Hematopoietic multipotent progenitor cell treated with erythropoietin and hydrocortisone succinate and interleukin-3 and kit ligand, for 6 days (in vitro differentiated cells): Measurements from ENCODE around the gene PEG3.
"Not testable (repeated sequence)": the region's sequence is repeated elsewhere in the genome, so short reads cannot be mapped to it uniquely, and the experiment has no call there.

Source experiments
- DNase-seq: peaks from one replicate; pipeline ENCODE4 v3.0.0-alpha.2; 2015

The PEG3 gene

DNA sequence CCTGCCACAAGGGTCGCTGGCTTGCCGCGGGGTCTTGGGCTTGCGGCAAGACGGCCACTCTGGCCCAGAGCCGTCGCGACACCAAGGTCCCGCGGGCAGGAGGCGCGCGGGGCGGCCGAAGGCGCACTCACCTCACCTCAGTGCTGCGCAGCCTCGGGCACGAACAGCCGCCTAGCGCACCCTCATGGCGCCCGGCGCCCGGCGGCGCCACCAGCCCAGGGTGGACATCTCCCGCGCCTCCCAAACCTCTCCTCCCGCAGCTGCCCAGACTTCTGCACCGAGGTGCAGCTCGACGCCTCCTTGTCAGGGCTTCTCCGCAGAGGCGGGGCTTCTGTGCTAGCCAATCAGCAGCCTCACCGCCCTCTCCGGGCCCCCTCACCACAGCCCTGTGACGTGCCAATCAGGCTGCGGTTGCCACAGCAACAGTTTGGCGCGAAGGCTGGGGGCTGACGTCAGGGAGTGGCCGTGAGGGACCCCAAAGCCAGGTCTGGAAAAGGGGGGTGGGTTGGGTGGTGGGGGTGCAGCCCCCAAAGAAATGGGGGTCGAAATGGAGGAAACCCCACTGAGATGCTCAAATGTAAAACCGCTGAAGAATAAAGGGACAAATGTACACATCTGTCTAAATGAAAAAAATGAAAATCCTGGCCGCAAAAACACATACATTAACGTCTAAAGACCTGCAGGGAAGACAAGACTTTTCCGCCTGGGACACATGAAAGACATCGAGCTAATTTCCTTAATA lies at the start of gene PEG3, which contains the start of gene ZIM2:
PEG3 (minus strand) TSS at position 276 of the 742 bp plus-strand sequence. CDS start 16,071 bp downstream, outside the sequence.
ZIM2 (minus strand) TSS at position 276 of the 742 bp plus-strand sequence. CDS start 16,449 bp downstream, outside the sequence.
- no peak for DNase-seq

- no peak for DNase-seq
These were observed 44.9 kb upstream of the PEG3 start for GRCh38 chr19:56885173-56885985.

- DNase-seq: no peak
These were observed 43.9 kb upstream of the PEG3 start for GRCh38 chr19:56884441-56884840.

- DNase-seq: no peak
These were observed 40.2 kb upstream of the PEG3 start for GRCh38 chr19:56880592-56881190.

DNA sequence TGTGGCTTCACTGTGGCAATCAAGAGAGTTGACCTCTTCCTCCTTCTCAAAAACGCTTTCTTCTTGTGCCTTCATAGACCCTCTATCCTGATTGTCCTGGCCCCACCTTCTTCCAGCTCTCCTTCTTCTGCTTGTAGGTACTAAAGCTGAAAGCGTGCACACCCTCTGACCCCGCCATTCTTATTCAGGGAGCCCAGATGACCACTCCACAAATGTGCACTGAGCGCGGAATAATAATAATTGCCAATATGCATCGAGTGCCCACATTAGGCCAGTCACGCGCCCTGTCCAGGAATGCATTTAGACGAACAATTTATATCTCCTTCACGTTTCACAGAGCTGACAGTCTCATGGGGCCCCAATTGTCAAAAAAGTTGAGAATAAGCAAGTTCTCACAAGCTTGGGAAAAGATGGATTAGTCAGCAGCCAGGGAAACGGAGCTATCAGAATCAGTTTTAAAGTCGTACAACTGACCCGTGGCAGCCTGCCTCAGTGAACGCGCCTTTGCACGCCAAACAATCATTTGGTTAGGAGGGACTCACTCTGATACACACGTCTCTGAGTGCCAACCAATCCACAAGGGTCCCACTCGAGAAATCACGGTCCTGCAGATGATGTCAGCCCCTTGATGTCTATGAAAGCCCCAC lies 36.7 kb upstream of the PEG3 start:
- no peak for DNase-seq

GRCh38 chr19:56875717-56876116 lies 35.2 kb upstream of the PEG3 start:
- no peak for DNase-seq

- no peak for DNase-seq
These were observed 34.0 kb upstream of the PEG3 start for GRCh38 chr19:56874530-56874929.

GRCh38 chr19:56873493-56873892 lies 33.0 kb upstream of the PEG3 start:
- no peak for DNase-seq

GRCh38 chr19:56869886-56870285 lies 29.4 kb upstream of the PEG3 start:
- no peak for DNase-seq

- no peak for DNase-seq
These were observed 27.9 kb upstream of the PEG3 start for GRCh38 chr19:56868446-56868845.

DNA sequence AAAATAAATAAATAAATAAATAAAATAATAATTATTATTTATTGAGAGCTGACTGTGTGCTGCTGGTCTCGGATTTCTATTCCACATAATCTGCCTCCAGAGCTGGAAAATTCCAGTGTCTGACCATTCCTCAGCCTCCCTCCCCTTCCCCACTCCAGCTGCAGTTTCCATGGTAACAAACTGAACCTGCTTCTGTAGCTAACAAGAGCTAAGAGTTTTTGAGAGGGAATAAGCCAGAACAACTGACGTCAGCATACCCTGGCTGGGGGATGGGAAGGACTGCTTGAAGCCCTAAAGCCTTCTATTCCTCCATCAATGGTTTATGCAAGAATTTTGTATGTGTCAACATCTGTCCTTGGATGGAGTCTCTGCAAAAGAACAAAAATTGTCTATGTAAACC lies 26.0 kb upstream of the PEG3 start:
- DNase-seq: no peak

DNA sequence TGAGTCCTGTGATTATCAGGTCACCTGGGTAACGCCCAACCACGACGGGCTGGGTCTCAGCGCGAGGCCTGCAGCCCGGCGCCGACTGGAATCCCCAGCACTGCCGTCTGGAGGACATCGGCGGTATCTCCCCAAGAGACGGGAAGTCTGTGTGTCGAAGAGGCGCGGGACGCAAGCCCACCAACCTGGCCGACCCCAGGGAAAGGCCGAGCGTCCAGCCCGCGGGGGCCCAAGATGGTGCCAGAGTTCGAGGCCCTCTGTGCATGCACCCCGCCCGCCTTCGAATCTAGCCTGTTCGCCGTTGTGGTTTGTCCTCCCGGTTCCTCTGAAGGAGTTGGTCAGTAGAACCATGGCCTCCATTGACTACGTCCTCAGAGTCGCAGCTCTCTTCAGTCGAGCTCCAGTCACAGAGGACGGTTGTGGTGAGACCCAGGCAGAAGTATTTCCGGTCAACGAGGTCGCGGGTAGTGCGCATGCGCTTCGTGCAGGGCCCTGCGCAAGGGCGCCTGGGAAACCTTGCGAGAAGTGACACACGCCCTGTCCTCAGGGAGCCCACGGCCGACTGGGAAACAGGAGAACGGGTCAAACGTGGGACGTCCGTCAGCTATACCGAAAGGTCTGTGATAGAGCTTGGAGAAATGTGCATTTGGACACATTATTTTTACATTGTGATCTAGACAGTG lies 24.1 kb upstream of the PEG3 start:
- DNase-seq: no peak

- DNase-seq: no peak
These were observed 22.2 kb upstream of the PEG3 start for GRCh38 chr19:56862741-56863140.

DNA sequence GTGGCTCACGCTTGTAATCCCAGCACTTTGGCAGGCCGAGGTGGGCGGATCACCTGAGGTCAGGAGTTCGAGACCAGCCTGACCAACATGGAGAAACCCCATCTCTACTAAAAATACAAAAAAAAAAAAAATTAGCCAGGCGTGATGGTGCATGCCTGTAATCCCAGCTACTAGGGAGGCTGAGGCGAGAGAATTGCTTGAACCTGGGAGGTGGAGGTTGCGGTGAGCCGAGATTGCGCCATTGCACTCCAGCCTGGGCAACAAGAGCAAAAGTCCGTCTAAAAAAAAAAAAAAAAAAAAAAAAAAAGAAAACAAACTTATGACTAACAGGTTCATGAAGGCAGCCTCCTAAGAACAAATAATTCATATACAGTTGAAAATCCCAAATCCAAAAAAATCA lies 19.9 kb upstream of the PEG3 start:
- not testable (repeated sequence) for DNase-seq

GRCh38 chr19:56858026-56858425 lies 17.5 kb upstream of the PEG3 start:
- no peak for DNase-seq

DNA sequence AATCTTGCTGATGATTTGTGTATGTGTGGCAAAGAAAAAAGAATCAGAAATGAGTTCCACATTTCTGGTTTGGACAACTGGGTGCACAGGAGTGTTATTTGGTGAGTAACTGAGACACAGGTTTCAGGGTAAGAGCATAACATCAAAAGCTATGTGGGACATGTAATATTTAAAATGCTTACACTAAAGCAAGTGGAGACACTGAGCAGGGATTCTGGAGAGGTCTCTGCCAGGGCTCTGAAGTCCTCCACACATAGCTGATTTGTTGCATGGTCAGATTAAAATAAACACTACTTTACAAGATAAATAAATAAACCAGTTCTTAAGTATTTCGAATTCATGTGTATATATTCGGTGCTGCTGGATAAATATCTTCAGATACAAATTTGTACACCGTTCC lies 16.3 kb upstream of the PEG3 start:
- DNase-seq: no peak

- DNase-seq: not testable (repeated sequence)
These were observed 11.8 kb upstream of the PEG3 start for GRCh38 chr19:56852361-56852760.

DNA sequence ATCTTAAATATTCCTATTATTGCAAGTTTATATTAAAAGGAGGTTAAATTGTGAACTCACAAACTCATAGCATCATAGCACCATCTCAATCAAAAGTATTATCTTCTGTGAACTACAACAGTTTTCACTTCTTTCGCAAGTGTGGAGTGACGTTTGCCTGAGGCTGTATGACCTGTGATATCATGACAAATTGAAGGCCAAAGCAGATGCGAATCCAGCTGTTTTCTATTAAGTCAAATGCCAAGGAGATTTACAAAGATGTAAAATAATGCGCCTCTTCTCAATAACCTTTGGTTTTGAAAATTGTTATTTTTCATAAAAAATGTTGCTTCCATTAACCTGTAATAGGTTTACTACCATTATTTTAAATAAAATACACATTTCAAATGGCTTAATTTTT lies 7.6 kb upstream of the PEG3 start:
- DNase-seq: no peak

- DNase-seq: no peak
These were observed 1.9 kb upstream of the PEG3 start for GRCh38 chr19:56842412-56842811.

- no peak for DNase-seq
These were observed 642 bp upstream of the PEG3 start for GRCh38 chr19:56841193-56841543.

DNA sequence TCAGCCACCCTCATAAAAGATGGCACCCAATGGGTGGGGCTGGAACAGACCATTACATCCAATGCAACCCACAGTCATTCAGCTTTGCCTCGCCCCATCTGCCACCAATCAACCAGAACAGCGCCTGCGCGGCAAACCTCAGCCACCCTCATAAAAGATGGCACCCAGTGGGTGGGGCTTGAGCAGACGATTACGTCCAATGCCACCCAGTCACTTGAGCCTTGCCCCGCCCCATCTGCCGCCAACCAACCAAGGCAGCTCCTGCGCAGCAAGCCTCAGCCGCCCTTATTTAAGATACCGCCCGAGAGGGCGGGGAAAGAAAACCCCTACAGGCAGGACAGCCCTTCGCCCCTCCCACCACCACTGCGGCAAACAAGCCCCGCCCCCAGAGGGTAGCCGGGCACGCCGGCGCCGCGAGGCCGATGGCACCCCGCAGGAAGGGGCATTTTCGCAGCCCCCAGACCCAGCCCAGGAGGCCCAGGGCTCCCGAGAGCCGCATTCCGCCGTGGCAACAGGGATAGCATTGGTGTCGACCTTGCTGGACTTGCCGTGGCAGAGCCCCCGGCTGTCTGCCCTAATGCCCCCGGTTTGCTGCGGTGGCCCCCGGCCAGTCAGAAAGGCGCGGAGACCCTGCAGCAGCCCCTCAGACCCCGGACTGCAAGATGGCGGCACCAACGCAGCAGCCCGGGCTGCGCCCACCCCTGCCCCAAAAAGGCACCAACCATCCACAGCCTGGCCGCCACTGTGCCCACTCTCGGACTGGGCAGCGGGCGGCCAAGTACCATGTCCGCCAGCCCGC lies 675 bp downstream of the PEG3 start:
- DNase-seq: peak; percentile 78
